ENCODE data around the gene DDA1. TPM values are rescaled to one million over a fixed set of nuclear protein-coding genes. Genes with fewer than 3 reads are reported as not detected.

The DDA1 gene
- total RNA-seq, 1 donor = 11.6 TPM

DNA sequence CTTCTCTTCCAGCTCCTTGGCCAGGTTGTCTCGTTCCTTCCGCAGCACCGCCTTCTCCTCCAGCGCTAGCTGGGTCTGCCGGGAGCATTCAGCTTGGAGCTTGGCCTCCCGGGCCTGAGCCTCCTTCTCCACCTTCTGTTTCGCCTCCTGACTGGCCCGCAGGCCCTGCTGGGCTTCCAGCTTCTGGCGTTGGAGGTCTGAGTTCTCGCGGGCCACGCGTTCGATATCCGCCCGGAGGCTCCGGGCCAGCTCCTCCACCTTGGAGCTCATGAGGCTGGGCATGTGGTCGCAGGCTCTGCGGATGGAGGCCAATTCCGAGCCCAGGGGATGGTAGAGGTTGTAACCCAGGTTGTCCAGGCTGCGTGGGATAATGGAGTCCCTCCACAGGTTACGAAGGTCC lies 56.0 kb downstream of the DDA1 start:
- Histone ChIP-seq H4K20me1 (ENCODE audit: insufficient read depth, low read length) (no peaks in the 10 kb centered on the region), H3K79me2 (ENCODE audit: insufficient read depth, low read length) (no peaks in the 10 kb centered on the region), H3K4me2 (ENCODE audit: insufficient read depth, low read length) (no peak overlapping the region), H3K4me1 (ENCODE audit: insufficient read depth, low read length) (no peaks in the 10 kb centered on the region), H3K27me3 (ENCODE audit: insufficient read depth, low read length) (no peaks in the 10 kb centered on the region), H2AFZ (ENCODE audit: low read length) (no peak overlapping the region), H3K27ac (ENCODE audit: low read depth, low read length) (no peak overlapping the region), H3K36me3 (ENCODE audit: insufficient read depth, low read length) (no peaks in the 10 kb centered on the region), H3K4me3 (ENCODE audit: insufficient read depth, low read length) (no peak overlapping the region), H3K9me3 (ENCODE audit: low read depth, low read length) (no peaks in the 10 kb centered on the region)
- TF ChIP-seq, protein P1, sequence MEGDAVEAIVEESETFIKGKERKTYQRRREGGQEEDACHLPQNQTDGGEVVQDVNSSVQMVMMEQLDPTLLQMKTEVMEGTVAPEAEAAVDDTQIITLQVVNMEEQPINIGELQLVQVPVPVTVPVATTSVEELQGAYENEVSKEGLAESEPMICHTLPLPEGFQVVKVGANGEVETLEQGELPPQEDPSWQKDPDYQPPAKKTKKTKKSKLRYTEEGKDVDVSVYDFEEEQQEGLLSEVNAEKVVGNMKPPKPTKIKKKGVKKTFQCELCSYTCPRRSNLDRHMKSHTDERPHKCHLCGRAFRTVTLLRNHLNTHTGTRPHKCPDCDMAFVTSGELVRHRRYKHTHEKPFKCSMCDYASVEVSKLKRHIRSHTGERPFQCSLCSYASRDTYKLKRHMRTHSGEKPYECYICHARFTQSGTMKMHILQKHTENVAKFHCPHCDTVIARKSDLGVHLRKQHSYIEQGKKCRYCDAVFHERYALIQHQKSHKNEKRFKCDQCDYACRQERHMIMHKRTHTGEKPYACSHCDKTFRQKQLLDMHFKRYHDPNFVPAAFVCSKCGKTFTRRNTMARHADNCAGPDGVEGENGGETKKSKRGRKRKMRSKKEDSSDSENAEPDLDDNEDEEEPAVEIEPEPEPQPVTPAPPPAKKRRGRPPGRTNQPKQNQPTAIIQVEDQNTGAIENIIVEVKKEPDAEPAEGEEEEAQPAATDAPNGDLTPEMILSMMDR (IDR thresholded peaks at IDR 0.05; ENCODE audit: extremely low read depth, low read depth, low read length) = no peak
- peak; percentile 13 for DNase-seq (ENCODE audit: insufficient read length, low spot score, missing footprints)

DNA sequence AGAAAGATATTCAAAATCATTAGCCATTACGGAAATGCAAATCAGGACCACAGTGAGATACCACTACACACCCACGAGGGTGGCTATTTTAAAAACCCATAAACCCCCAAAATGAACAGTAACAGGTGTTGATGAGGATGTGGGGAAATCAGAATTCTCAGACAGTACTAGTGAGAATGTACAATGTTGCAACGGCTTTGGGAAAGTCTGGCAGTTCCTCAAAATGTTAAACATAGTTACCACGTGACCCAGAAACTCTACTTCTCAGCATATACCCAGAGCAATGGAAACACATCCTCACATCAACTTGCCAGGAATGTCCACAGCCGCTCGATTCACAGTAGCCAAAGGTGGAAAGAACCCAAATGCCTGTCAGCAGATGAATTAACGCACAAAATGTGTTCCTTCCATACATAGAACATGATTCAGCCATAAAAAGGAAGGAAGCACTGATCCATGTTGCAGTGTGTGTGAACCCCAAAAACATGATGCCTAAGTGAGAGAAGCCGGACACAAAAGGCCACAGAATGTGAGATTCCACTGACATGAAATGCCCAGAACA lies 60.7 kb downstream of the DDA1 start:
- Histone ChIP-seq H4K20me1 (ENCODE audit: insufficient read depth, low read length) (no peaks in the 10 kb centered on the region), H3K27ac (ENCODE audit: low read depth, low read length) (no peak overlapping the region), H3K4me3 (ENCODE audit: insufficient read depth, low read length) (no peak overlapping the region), H2AFZ (ENCODE audit: low read length) (no peak overlapping the region), H3K9me3 (ENCODE audit: low read depth, low read length) (no peaks in the 10 kb centered on the region), H3K4me1 (ENCODE audit: insufficient read depth, low read length) (no peaks in the 10 kb centered on the region), H3K4me2 (ENCODE audit: insufficient read depth, low read length) (no peak overlapping the region), H3K79me2 (ENCODE audit: insufficient read depth, low read length) (no peaks in the 10 kb centered on the region), H3K27me3 (ENCODE audit: insufficient read depth, low read length) (no peaks in the 10 kb centered on the region), H3K36me3 (ENCODE audit: insufficient read depth, low read length) (no peaks in the 10 kb centered on the region)
- peak; percentile 66 for DNase-seq (ENCODE audit: insufficient read length, low spot score, missing footprints)
- TF ChIP-seq, protein P1 (IDR thresholded peaks at IDR 0.05; ENCODE audit: extremely low read depth, low read depth, low read length) = no peak

Other genes with a start within 250 kb of the DDA1 start
- gene HAUS8, start 234.1 kb upstream of the DDA1 start, total RNA-seq = 1.8 and 2.1 TPM in 2 replicates
- 86.9 and 96.6 TPM in 2 replicates for gene MYO9B, start 233.8 kb upstream of the DDA1 start, total RNA-seq
- 22.4 and 25.7 TPM in 2 replicates for gene USE1, start 94.2 kb upstream of the DDA1 start, total RNA-seq
- 2.4 and 3.3 TPM in 2 replicates for gene OCEL1, start 83.3 kb upstream of the DDA1 start, total RNA-seq
- 29.5 and 32.2 TPM in 2 replicates for gene NR2F6, start 63.6 kb upstream of the DDA1 start, total RNA-seq
- gene USHBP1, start 44.8 kb upstream of the DDA1 start, total RNA-seq = not detected in 2 replicates
- gene BABAM1, start 42.1 kb upstream of the DDA1 start, total RNA-seq = 74.8 and 76.7 TPM in 2 replicates
- not detected in 2 replicates for gene ANKLE1, start 27.7 kb upstream of the DDA1 start, total RNA-seq
- gene ABHD8, start 6.1 kb upstream of the DDA1 start, total RNA-seq = 12.7 and 14.8 TPM in 2 replicates
- gene MRPL34, start 3.7 kb upstream of the DDA1 start, total RNA-seq = 21.8 and 40.5 TPM in 2 replicates
- 5.1 and 7.4 TPM in 2 replicates for gene ANO8, start 25.3 kb downstream of the DDA1 start, total RNA-seq
- gene GTPBP3, start 28.0 kb downstream of the DDA1 start, total RNA-seq = 10.9 and 14.7 TPM in 2 replicates
- gene PLVAP, start 67.8 kb downstream of the DDA1 start, total RNA-seq = not detected in 2 replicates
- gene CCDC194, start 84.6 kb downstream of the DDA1 start, total RNA-seq = not detected in 2 replicates
- 10.1 and 13.8 TPM in 2 replicates for gene BST2, start 96.1 kb downstream of the DDA1 start, total RNA-seq
- 41.3 and 50.7 TPM in 2 replicates for gene MVB12A, start 110.5 kb downstream of the DDA1 start, total RNA-seq
- gene TMEM221, start 139.1 kb downstream of the DDA1 start, total RNA-seq = not detected in 2 replicates
- gene NXNL1, start 151.4 kb downstream of the DDA1 start, total RNA-seq = not detected in 2 replicates
- gene SLC27A1, start 161.0 kb downstream of the DDA1 start, total RNA-seq = 47.4 and 64.4 TPM in 2 replicates
- gene PGLS, start 202.1 kb downstream of the DDA1 start, total RNA-seq = 84.6 and 98.1 TPM in 2 replicates
- 106 and 108 TPM in 2 replicates for gene COLGALT1, start 246.1 kb downstream of the DDA1 start, total RNA-seq